ENCODE data around the gene OVOL2. TPM values are rescaled to one million over a fixed set of nuclear protein-coding genes. Genes with fewer than 3 reads are reported as not detected.
"Not testable (repeated sequence)": the region's sequence is repeated elsewhere in the genome, so short reads cannot be mapped to it uniquely, and the experiment has no call there.

The OVOL2 gene
- total RNA-seq, 1 donor from 2014 or later = not detected

DNA sequence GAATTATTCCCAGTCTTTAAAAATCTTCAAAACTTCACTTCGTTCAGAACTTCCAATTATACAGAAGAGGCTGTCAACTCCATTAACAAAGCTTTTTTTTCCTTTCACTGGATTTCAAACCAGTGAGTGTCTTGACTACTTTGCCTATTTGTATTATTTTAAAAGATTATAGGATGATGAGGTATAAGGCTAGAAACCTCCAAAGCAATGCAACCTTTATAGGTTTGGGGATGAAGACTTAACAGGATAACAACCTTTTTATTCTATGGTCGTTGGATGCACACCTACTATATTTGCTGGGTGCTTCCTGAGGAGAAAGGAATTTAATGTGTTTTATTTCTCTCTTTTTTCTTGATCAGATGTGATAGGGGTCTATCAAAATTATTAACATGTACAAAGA is 1.9 kb upstream of the OVOL2 start:
- ATAC-seq (no peak), DNase-seq (no peak)
- intact Hi-C loops (cut with micrococcal nuclease) = no loop called here

DNA sequence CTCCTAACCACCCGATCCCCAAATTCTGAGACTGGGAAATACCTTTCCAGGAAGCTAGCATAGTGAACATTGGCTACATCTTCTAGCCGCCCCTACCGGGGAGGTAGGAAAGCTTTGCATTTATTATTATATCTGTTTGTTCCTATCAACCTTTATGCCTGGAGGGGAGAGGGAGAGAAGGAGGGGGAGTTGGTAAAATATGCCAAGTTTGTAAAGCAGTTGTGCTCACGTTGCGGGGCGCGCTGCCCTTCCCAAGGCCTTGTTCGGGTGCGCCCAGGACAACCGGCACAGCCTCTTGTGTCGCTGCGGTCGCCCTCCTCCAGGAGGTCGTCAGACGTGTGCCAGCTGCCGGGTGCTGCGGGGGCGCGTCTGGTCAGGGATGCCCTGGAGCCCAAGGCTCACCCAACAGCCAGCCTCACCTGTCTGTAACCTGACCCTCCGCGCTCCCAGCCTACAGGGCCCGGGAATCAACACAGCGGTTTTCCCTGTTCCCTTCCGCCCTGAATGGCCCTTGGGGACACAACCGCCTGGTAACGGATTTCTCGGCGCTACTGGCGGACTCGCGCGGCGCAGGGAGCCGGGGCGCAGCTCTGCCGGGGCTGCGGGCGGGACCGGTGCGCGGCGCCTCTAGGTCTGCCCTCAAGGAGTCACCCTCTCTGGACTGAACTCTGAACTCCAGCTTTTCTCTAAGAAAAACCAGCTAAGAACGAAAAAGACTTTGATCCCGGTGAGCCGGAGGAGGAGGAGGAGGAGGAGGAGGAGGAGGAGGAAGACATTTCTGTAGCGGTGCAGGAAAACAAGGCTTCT is 1.1 kb upstream of the OVOL2 start:
- ATAC-seq (no peak), DNase-seq (no peak)
- intact Hi-C loops (cut with micrococcal nuclease) = no loop called here

DNA sequence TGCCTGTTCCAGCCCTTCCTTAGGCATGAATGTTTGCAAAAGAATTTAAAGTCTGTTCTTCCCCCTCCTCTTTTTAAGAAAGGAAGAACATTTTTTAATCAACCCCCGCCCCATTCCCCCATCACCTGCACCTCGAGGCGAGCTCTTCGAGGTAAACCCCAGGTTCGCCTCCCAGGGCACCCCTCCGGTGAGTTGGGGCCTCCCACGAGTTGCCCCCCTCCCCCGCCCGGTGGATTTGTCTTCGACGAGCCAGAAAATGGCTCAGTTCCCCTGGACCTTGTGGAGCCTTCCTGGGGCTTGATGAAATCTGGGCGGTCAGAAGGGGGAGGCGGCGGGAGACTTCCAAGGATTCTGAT is 256 bp upstream of the OVOL2 start:
- no peak for ATAC-seq
- DNase-seq = no peak
- intact Hi-C loops (cut with micrococcal nuclease) = no loop called here

DNA sequence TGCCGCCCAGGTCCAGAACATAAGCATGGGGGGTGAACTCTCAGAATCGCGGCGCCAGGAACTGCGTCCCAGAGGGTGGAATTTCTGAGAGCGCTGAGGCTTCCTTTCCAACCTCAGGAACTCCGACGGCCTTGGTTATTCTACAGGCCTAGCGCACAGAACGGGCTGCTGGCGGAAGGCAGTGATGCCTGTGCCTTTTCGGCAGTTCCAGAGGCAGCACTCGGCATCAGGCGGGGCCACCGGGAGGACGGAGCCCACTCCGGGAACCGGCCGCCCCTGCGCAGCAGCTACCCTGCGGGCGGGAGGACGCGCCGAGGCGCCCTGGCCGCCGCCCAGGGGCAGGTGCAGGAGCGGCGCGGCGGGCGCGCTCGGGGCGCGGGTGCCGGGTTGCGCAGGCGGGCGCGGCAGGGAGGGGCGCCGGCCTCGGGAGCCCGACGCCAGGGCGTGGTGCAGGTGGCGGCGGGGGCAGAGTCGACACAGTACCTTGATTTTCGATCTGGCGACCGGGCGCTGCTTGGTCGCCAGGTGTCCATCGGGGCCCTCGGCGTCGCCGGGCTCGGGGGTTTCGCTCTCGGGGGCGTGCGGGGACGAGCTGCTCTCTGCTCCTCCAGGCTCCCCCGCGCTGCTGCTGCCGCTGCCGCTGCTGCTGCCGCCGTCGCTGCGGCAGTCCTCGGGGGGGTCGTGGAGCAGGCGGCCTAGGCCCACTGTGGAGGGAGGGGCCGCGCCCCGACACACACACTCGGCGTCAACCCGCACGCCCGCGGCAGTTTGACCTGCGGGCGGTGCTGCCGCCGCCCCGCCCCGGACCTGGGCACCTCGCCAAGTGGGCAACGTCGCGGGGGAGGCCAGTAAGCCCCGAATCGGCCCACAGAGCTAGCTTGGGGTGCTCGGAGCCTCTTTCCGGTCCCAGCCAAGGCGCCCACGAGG is 1.3 kb downstream of the OVOL2 start:
- DNase-seq (no peak), ATAC-seq (no peak)
- intact Hi-C loops (cut with micrococcal nuclease) = no loop called here

DNA sequence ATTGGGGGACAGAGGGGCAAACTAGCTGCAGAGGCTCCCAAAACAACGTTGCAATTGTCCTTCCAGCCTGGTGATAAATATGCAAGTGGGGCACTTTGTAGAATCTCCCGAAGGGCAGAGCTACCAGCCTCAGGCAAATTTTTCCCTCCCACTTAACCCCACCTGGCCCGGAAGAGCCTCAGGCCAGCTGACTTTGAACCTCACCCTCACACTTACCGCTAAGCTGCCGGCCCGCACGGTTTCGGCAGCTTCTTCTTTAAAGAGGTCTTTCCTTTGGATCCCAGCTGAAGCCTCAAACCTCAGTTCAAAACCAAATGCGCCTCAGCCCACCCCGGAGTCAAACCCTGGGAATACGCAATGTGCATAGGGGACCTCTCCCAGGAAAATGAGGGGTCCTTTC is 2.5 kb downstream of the OVOL2 start:
- intact Hi-C loops (cut with micrococcal nuclease) = no loop called here
- no peak for ATAC-seq
- no peak for DNase-seq

DNA sequence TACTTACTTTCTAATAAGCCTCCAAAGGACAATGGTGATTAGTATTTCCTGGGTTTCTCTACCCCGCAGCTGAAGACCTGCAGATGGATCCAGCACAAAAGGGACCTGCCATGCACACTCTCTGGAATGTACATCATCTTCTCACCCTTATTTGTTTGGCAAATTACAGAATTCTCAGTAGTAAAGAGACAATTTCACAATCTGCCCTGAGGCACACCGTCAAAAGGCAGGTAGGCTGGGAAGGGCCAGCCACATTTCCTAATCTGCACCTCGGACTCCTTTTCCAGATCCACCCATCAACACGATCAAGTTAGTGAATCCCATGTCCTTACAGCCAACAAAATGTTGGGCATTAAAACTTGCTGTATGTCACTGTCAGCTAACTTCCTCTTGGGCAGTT is 4.9 kb downstream of the OVOL2 start:
- intact Hi-C loops (cut with micrococcal nuclease) = no loop called here
- DNase-seq = no peak
- ATAC-seq = no peak

DNA sequence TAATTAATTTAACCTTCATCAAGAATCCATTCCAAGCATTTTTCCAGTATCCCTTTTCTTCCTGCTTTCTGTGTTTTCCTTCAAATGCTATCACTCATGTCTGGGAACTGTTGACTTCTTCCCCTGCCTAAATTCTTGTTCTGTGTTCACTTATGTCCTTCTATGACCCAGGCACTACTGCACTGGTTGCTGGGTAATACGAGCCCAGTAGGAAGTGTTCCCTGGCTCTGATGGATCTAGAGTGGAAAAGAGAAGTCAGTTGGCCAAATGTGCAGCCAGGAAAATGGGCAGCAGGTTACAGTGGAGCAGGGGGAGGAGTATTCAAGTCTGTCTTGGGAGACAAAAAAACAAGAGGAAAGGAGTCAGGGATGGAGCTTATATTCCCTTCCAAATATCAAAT is 7.1 kb downstream of the OVOL2 start:
- intact Hi-C loops (cut with micrococcal nuclease) = no loop called here
- DNase-seq (no peak), ATAC-seq (no peak)

DNA sequence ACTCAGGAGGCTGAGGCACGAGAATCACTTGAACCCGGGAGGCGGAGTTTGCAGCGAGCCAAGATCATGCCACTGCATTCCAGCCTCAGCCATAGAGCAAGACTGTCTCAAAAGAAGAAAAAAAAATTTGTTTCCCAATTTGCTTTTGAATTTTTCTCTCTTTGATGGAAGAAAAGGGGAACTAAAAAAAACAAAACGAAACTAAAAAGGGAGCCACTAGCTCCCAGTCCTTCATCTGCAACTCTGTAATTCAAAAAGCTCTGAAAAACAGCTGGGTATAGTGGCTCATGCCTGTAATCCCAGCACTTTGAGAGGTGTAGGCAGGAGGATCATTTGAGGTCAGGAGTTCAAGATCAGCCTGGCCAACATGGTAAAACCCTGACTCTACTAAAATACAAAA is 9.5 kb downstream of the OVOL2 start:
- DNase-seq (no peak), ATAC-seq (no peak)
- intact Hi-C loops (cut with micrococcal nuclease) = no loop called here

DNA sequence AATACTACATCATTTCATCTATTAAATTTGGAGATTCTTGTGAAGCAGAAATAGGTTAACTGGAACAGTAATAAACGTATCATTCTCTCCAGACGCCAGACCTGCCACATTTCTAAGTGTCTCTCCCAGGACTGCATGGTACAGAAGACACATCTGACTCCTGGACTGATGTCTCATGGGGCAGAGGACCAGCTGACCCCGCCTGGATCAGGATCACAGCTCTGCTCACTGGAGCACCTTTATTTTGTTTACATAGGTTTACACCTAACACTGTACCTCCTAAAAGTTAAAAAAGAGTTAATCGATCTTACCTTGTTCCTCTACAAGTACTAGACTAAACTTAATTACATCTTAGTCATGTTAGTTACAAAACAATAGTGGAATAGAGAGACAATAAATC is 11.2 kb downstream of the OVOL2 start:
- intact Hi-C loops (cut with micrococcal nuclease) = no loop called here

DNA sequence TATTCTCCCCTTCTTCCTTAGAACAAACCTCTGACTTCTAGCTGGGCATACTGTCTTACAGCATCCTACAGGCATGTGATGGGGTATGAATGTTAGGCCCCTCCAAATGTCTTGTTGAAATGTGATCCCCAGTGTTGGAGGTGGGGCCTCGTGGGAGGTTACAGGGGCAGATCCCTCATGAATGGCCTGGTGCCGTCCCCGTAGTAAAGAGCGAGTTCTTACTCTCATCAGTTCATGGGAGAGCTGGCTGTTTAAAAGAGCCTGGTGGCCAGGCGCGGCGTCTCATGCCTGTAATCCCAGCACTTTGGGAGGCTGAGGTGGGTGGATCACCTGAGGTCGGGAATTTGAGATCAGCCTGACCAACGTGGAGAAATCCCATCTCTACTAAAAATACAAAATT is 15.5 kb downstream of the OVOL2 start:
- ATAC-seq = no peak

More for the DNA sequence above, 11.2 kb downstream of the OVOL2 start:
- ATAC-seq (no peak), DNase-seq (no peak)

DNA sequence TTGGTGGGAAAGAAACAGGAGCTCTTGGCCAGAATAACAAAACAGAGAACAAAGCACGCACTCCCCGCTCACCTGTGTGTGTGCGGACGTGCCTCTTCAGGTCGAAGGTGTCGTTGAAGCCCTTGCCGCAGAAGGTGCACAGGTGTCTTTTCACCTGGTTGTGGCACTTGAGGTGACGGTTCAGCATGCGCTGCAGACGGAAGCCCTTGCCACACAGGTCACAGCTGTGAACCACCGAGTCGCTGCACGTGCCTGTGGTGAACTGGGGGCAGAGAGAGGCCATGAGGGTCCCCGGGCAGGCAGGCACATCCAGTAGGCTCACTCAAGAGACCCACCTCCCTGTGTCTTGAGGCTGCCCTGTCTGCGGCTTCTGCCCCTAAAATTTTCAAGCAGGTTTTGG is 16.3 kb downstream of the OVOL2 start:
- intact Hi-C loops (cut with micrococcal nuclease) = no loop called here
- DNase-seq (no peak), ATAC-seq (no peak)

More for the DNA sequence above, 15.5 kb downstream of the OVOL2 start:
- intact Hi-C loops (cut with micrococcal nuclease) = no loop called here
- DNase-seq = no peak

DNA sequence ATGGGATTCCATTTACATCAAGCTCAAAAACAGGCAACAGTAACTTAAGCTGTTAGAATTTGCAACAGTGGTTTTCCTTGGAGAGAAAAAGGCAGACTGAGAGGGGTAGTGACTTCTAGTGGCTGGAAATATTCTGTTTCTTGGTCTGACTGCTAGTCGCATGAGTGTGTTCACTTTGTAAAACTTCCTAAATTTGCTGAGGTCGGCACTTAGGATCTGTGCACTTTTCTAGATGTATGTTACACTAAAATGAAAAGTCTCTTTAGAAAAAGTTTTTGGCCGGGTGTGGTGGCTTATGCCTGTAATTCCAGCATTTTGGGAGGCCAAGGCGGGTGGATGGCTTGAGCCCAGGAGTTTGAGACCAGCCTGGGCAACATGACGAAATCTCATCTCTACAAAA is 18.7 kb downstream of the OVOL2 start:
- DNase-seq (no peak), ATAC-seq (no peak)
- intact Hi-C loops (cut with micrococcal nuclease) = no loop called here

DNA sequence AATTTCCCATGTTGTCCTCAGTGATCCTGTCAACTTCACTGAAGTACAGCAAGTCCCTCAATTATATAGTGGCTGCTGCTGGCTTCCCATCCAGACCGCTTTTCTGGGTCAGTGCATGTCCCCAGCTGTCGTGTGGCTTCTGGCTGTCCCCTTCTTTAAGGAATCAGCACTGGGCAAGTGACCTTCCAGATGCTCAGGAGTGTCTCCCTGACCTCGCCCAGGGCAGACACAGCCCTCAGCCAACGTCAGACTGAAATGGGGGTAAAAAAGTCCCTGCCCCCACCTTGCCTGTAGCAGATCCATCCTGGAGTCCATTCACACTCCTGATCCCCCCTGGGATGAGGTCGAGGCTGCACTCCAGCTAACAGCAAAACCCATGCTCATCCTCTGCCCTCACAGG is 23.7 kb downstream of the OVOL2 start:
- no peak for ATAC-seq

DNA sequence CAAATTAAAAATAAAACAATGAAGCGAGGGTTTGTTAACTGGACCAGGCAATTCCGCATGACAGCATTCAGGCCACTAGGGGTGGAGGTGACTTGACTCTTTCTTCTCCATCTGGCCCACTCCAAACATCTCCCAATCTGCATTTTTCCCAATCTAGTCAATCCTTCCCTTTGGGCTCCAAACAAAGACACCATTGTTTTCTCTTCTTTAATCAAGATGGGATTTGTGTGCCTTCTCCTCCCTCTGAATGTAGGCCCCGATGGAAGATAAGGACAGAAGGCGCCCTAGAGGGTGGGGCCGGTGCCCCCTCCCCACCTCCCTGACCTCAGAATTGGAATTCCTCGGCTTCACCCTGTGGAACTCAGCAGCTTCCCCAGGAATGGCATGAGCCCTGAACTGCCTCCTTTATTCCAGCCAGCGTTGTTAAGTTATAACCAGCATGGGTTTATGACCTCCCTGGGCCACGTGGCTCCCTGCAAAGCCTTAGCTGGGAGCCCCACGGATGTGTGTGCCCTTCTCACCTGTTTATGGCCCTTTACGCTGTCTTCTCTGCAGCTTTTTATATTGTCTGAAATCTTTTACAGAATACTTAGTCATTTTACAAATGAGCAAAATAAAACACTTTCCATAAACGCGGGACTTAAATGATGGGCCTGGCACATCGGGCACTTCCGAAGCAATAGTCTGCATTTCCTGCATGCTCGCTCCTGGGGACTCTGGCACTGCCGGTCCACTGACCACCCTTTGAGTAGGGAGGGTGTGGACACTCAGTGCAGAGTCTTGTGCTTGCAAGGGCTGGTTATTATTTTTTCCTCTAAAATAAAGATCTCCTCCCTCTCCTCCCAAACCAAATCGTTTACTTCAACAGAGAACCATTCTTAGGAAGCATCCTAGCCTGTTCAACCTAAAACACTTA is 24.5 kb downstream of the OVOL2 start:
- intact Hi-C loops (cut with micrococcal nuclease) = no loop called here
- ATAC-seq (no peak), DNase-seq (no peak)

More for the DNA sequence above, 23.7 kb downstream of the OVOL2 start:
- no peak for DNase-seq
- intact Hi-C loops (cut with micrococcal nuclease) = no loop called here

DNA sequence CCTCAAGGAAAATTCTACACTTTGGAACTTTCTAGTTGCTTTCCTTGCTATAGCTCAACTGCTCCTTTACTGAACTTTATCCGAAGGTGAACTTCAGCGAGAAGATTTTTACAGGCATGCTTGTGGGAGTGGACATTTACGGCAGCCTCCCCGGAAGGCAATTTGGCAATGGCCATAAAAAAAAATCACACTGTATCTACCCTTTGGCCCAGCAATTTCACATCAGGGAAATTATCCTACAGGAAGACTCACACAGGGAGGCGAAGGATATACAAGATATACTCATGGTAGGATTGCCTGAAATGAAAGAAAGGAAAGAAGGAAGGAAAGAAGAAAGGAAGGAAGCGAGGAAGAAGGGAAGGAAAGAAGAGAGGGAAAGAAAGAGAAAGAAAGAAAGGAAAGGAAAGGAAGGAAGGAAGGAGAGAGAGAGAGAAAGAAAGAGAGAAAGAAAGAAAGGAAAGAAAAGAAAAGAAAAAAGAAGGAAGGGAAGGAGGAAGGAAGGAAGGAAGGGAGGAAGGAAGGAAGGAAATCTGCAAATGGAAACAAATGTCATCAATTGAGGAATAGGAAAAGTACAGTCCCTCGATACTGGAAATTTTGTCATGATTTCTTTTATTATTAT is 25.7 kb downstream of the OVOL2 start:
- DNase-seq (no peak), ATAC-seq (no peak)
- intact Hi-C loops (cut with micrococcal nuclease) = no loop called here

DNA sequence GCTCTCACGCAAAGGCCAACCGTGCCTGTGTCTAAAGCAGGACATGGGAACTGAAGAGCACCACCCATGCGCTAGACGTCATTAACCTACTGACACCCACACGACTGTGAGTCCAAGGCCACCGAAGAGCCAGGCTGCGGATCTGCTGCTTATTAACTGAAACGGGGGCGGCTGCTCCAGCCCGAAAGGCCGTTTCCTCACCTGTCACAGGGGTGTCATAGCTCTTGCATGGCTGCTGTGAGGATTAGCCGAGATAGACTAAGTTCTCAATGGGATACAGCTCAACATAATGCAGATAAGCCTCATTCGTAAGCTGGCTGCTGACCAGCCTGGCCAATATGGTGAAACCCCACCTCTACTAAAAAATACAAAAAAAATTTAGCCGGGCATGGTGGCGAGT is 26.7 kb downstream of the OVOL2 start:
- intact Hi-C loops (cut with micrococcal nuclease) = no loop called here
- no peak for ATAC-seq
- DNase-seq = no peak

DNA sequence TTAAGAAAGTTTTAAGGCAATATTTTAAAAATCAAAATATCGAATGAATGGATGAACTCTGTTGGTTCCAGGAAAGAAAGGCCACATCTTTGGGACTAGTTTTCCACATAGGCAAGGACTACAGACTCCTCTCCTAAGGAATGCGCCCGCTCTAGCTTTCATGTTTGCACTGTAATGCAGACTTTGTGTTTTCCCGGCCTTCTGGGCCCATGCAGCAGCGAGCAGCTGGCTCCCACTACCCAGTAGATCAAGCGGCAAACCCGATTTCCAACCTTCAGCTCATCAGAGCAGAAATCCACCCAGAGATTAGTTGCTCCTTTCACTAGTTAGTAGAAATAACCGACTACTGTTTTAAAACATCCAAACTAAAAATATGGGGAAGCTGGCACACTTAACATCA is 27.7 kb downstream of the OVOL2 start:
- no peak for DNase-seq
- ATAC-seq = no peak
- intact Hi-C loops (cut with micrococcal nuclease) = no loop called here

DNA sequence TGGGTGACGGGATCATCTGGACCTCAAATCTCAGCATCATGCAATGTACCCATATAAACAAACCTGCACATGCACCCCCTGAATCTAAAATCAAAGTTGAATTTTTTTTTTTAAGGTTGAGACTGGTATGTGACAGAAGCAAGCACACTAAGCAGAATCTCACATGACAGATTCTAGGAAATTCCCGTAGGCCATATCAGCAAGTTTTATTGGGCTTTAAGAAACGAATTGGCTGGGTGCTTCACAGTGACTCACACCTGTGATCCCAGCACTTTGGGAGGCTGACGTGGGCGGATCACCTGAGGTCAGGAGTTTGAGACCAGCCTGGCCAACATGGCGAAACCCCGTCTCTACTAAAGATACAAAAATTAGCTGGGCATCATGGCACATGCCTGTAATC is 30.7 kb downstream of the OVOL2 start:
- intact Hi-C loops (cut with micrococcal nuclease); ATAC-seq; DNase-seq: not testable (repeated sequence)

DNA sequence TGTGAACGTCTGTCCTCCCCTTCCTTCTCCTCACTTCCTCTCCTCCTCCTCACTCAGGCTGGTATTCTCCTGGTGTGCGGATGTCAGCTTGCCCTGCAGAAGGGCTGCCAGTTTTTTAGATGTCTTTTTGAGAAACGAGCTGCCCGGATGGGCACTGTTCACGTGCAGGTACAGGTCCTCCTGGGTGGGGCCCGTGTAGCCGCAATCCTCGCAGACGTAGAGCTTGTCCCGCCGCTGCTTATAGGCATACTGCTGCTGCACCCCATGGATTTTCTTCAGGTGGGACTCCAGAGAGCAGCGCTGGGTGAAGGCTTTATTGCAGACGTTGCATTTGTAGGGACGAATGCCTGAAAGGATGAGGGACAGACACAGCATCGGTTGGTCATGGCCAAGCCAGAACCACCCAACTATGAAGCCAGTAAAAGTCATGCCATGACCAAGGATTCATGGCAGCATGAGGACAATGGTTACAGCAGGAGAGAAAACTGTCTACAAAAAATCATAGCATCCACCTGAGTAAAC is 33.0 kb downstream of the OVOL2 start:
- ATAC-seq = no peak
- no peak for DNase-seq
- intact Hi-C loops (cut with micrococcal nuclease) = no loop called here
